AG04449 (cell line): ENCODE results near the gene FCAMR.

Experiments
- CTCF ChIA-PET: fragments of 350-600 bp; formaldehyde crosslinking; extraction: SDS; loops from one replicate; lab custom pipeline; 2021; ENCODE audit warnings: antibody characterized with exemption; lab: Yijun Ruan, JAX
- POLR2A ChIA-PET: fragments of 400-600, 350-600 bp; formaldehyde crosslinking; extraction: SDS; loops from one replicate; lab custom pipeline; 2020; ENCODE audit warnings: antibody characterized with exemption, inconsistent platforms; lab: Yijun Ruan, JAX
- DNase-seq: peaks from one replicate; pipeline ENCODE4 v3.0.0-alpha.2; 2010; ENCODE audit warnings: low read depth, low spot score
- H3K4me3 ChIP-seq: 2 replicates; pipeline ENCODE4 v1.5.1; 2011; ENCODE audit warnings: low read depth, mild to moderate bottlenecking, control low read depth, low read length
- CTCF ChIP-seq: IDR thresholded peaks from one replicate; pipeline ENCODE4 v1.5.1; 2011; ENCODE audit warnings: mild to moderate bottlenecking, moderate library complexity, low read length, control low read depth, inconsistent platforms; ENCODE audit not compliant: insufficient read depth; ENCODE audit errors: missing control alignments

FCAMR gene

GRCh38 chr1:206908038-206908437, 62.2 kb downstream of the FCAMR start:
- CTCF ChIA-PET: interaction anchor here (0.9 to 7.8 kb wide), 21 partner anchors 9 to 296 kb away, joined by 3 to 99 read pairs (median 8); partner anchors contain the start of genes DYRK3, EIF2D, IL19 and IL20
- DNase-seq: no peak
- POLR2A ChIA-PET: no interaction called here
- no peak overlapping the region for H3K4me3 ChIP-seq
- no peak for TF ChIP-seq CTCF
